ENCODE measurements around the gene GRK5.
A peak's percentile ranks its signal among the peaks of the same experiment; 100 is the strongest.
"Not testable (repeated sequence)": the region's sequence is repeated elsewhere in the genome, so short reads cannot be mapped to it uniquely, and the experiment has no call there.

The GRK5 gene

DNA sequence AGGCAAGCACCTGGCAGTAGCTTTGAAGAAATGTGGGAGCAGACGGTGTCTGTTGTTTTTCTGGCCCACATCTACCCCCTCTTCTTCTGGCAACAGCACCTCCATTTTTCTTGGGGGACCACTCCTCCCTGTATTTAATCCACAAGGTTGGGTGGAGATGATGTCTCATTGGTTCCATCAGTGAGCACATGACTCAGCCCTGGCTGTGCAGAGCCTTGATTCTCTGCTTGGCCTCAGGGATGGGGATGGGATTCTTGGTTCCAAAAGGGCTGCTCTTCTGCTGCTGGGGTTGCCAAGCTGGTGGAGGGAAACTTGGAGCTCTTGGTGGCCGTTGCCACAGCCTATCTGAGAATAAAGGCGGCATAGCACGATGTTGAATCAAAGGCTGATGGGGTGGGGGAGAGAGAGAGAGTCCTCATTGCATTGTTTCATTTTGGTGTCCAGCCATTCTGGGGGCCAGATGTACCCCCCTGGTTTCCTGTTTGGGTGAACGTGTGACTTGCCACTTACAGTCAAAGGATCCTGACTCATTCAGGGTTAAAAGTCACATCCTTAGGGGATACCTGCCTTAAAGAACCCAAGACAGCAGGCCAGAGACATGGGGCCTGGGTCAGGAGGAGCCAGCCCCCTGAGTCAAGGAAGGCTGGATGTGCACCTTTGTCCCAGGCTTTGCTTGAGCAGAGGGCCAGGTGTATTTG, 25.9 kb downstream of the GRK5 start:
- Histone ChIP-seq H3K4me1 (peaks cover 0 to 70% (median 28%) of the 10 kb centered on the region in 4 donors), H3K27ac (peak overlapping the region; percentile 13 to 51), H3K27me3 (no peaks in the 10 kb centered on the region), H3K4me3 (no peak overlapping the region), H3K36me3 (no peaks in the 10 kb centered on the region), H3K9me3 (no peaks in the 10 kb centered on the region)
- intact Hi-C loops (cut with DNase I; ENCODE audit: low total_unique reads): no loop called here
- TF ChIP-seq, protein P1, sequence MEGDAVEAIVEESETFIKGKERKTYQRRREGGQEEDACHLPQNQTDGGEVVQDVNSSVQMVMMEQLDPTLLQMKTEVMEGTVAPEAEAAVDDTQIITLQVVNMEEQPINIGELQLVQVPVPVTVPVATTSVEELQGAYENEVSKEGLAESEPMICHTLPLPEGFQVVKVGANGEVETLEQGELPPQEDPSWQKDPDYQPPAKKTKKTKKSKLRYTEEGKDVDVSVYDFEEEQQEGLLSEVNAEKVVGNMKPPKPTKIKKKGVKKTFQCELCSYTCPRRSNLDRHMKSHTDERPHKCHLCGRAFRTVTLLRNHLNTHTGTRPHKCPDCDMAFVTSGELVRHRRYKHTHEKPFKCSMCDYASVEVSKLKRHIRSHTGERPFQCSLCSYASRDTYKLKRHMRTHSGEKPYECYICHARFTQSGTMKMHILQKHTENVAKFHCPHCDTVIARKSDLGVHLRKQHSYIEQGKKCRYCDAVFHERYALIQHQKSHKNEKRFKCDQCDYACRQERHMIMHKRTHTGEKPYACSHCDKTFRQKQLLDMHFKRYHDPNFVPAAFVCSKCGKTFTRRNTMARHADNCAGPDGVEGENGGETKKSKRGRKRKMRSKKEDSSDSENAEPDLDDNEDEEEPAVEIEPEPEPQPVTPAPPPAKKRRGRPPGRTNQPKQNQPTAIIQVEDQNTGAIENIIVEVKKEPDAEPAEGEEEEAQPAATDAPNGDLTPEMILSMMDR (IDR thresholded peaks at IDR 0.05): no peak
- peak in 1 of 2 donors; percentile 34 for DNase-seq

DNA sequence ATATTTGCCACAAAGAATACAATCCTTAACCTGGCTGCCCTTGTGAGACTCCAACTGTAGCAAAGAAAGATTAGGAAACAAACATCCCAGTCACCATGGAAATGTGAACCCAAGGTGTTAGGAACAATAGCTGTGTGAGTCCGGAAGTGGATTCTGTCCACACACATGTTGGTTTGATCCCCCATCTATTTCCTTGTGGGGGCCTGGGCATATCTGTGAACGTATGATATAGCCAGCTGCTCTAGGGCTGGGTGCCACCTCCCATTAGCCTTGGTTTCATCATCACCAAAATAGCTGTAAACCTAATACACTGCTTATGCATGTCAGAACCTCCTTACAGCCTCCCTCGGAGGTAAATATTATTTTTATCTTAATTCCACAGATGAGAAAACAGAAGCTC, 26.4 kb downstream of the GRK5 start:
- intact Hi-C loops (cut with DNase I; ENCODE audit: low total_unique reads): no loop called here
- Histone ChIP-seq H3K27ac (peak overlapping the region; percentile 13 to 51), H3K27me3 (no peaks in the 10 kb centered on the region), H3K36me3 (no peaks in the 10 kb centered on the region), H3K4me1 (peaks cover 0 to 70% (median 28%) of the 10 kb centered on the region in 4 donors), H3K4me3 (no peak overlapping the region), H3K9me3 (no peaks in the 10 kb centered on the region)
- peak in 1 of 2 donors; percentile 55 for DNase-seq
- TF ChIP-seq, protein P1 (IDR thresholded peaks at IDR 0.05): no peak

DNA sequence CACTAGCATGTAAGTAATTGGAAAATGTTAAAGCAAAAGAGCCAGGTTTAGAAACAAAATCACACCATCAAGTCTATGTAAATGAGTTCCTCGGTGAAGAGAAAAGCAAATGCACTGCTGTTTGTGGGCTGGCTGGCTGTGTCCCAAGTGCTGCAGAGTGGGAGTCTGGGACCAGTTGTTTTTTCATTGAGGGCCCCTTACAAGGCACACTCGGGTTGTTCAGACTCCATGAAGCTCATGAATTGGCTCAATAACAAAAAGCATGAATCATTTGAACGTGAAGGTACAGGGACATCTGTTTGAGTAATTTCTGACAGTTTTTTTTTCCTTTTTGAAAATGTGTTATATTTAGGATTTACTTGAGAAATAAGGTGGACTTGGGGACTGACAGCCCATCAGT, 28.0 kb downstream of the GRK5 start:
- no peak for DNase-seq
- TF ChIP-seq, protein P1 (IDR thresholded peaks at IDR 0.05): no peak
- no peak overlapping the region for H3K4me3 ChIP-seq
- H3K4me1 ChIP-seq: peaks cover 0 to 65% (median 28%) of the 10 kb centered on the region in 4 donors
- H3K36me3 ChIP-seq: no peaks in the 10 kb centered on the region
- H3K27ac ChIP-seq: peak overlapping the region; percentile 57 to 58
- H3K9me3 ChIP-seq: no peaks in the 10 kb centered on the region
- no peaks in the 10 kb centered on the region for H3K27me3 ChIP-seq
- intact Hi-C loops (cut with DNase I; ENCODE audit: low total_unique reads): no loop called here

DNA sequence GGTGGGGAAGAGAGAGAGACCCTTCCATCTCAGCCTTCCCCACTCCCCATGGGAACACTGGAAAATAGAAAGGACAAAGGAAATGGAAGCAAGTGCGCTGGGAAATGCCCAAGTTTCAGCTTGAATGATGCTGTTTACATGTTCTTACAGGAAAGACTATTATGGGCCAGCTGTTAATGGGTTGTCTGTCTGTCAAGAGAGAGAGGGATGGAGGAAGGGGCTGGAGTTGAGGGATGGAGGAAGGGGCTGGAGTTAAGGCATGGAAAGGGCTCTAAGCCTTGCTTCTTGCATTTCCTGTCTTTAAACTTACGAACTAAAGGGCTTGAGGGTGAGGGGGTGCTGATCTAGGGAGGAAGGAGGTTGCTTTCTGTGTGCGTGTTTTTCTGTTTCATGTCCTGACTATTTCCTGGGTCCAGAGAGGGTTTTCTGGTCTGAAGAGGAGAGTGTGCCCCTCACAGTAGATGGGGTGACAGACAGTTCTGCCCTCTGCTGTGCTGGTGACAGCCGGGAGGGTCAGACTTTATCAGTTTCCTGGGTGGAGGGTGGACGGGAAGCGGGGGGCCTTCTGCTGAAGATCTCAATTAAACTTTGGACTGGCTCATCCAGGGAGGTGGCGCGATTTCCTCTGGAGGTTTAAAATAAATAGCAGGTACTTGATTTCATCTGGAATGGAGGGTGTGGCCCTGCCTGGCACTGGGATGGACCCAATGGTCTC, 30.5 kb downstream of the GRK5 start:
- no peaks in the 10 kb centered on the region for H3K9me3 ChIP-seq
- intact Hi-C loops (cut with DNase I; ENCODE audit: low total_unique reads): no loop called here
- no peak overlapping the region for H3K4me3 ChIP-seq
- no peak for DNase-seq
- H3K27ac ChIP-seq: peak overlapping the region; percentile 58
- no peaks in the 10 kb centered on the region for H3K27me3 ChIP-seq
- TF ChIP-seq, protein P1 (IDR thresholded peaks at IDR 0.05): no peak
- H3K4me1 ChIP-seq: peaks cover 0 to 79% (median 31%) of the 10 kb centered on the region in 4 donors
- no peaks in the 10 kb centered on the region for H3K36me3 ChIP-seq

DNA sequence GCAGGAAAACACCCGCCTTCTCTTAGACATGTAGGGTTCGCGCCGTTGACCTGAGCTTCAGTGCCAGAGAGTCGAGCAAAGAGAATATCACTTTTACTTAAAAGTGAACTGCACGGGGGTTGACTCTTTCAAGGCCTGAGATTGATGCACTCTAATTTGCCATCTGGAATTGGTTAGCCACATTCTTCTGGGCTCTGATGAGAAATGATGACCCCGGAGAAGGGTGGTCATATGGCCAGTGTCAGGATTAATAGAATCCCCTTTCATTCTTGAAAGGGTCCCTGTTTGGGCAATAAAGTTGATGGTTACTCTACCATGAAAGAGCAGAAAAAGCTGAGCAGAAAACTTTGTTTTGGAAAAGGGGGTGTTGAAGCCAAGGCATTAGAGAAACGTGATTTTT, 31.2 kb downstream of the GRK5 start:
- DNase-seq: no peak
- no peak overlapping the region for H3K4me3 ChIP-seq
- H3K27me3 ChIP-seq: no peaks in the 10 kb centered on the region
- H3K9me3 ChIP-seq: no peaks in the 10 kb centered on the region
- no peaks in the 10 kb centered on the region for H3K36me3 ChIP-seq
- intact Hi-C loops (cut with DNase I; ENCODE audit: low total_unique reads): no loop called here
- peaks cover 0 to 79% (median 32%) of the 10 kb centered on the region in 4 donors for H3K4me1 ChIP-seq
- TF ChIP-seq, protein P1 (IDR thresholded peaks at IDR 0.05): no peak
- H3K27ac ChIP-seq: peak overlapping the region; percentile 1 to 58

DNA sequence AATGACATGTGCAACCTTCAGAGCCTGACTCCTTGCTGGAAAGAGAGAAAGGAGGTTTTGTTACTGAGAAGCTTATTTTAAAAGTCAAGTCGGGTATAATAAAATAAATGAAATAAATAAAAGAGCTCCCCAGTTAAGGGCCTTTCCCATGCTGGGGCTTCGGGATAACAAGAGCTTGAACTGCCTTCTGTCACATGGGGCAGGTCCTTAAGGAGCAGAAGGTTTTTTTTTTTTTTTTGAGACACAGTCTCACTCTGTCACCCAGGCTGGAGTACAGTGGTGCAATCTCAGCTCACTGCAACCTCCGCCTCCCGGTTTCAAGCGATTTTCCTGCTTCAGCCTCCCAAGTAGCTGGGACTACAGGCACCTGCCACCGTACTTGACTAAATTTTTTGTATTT, 31.6 kb downstream of the GRK5 start:
- intact Hi-C loops (cut with DNase I; ENCODE audit: low total_unique reads); DNase-seq: not testable (repeated sequence)

DNA sequence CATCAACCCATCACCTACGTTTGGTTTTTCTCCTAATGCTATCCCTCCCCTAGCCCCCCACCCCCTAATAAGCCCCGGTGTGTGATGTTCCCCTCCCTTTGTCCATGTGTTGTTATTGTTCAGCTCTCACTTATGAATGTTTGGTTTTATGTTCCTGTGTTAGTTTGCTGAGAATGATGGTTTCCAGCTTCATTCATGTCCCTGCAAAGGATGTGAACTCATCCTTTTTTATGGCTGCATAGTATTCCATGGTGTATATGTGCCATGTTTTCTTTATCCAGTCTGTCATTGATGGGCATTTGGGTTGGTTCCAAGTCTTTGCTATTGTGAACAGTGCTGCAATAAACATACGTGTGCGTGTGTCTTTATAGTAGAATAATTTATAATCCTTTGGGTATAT, 32.3 kb downstream of the GRK5 start:
- H3K4me1 ChIP-seq: peaks cover 0 to 73% (median 27%) of the 10 kb centered on the region in 4 donors

More for the DNA sequence above, 31.6 kb downstream of the GRK5 start:
- H3K36me3 ChIP-seq, H3K9me3 ChIP-seq, H3K4me3 ChIP-seq, H3K27me3 ChIP-seq: not testable (repeated sequence)
- H3K4me1 ChIP-seq: peaks cover 0 to 79% (median 31%) of the 10 kb centered on the region in 4 donors
- peak overlapping the region; percentile 1 to 58 for H3K27ac ChIP-seq

More for the DNA sequence above, 32.3 kb downstream of the GRK5 start:
- H3K27me3 ChIP-seq; DNase-seq; intact Hi-C loops (cut with DNase I; ENCODE audit: low total_unique reads); H3K4me3 ChIP-seq; H3K27ac ChIP-seq; H3K36me3 ChIP-seq; H3K9me3 ChIP-seq: not testable (repeated sequence)

All from tibial artery (tissue), 4 donors.